MG63 (cell line): Measurements from ENCODE around the gene STOX1. TPM values are rescaled to one million over a fixed set of nuclear protein-coding genes. Genes with fewer than 3 reads are reported as not detected.
"Not testable (repeated sequence)": the region's sequence is repeated elsewhere in the genome, so short reads cannot be mapped to it uniquely, and the experiment has no call there.

Source experiments
- DNase-seq: peaks from one replicate; pipeline ENCODE4 v3.0.0-alpha.2; 2020
- H3K27me3 ChIP-seq: fragments of 250-450 bp; sonication (Bioruptor Pico); 2 replicates; pipeline ENCODE4 v1.5.1; 2020; ENCODE audit warnings: mild to moderate bottlenecking, moderate library complexity
- H3K36me3 ChIP-seq: fragments of 250-450 bp; sonication (Bioruptor Pico); 2 replicates; pipeline ENCODE4 v1.5.1; 2020; ENCODE audit warnings: mild to moderate bottlenecking, moderate library complexity
- H3K4me3 ChIP-seq: fragments of 250-450 bp; sonication (Bioruptor Pico); 2 replicates; pipeline ENCODE4 v1.5.1; 2020; ENCODE audit warnings: mild to moderate bottlenecking, moderate library complexity
- H3K9me3 ChIP-seq: fragments of 250-450 bp; sonication (Bioruptor Pico); 2 replicates; pipeline ENCODE4 v1.5.1; 2020; ENCODE audit warnings: mild to moderate bottlenecking, moderate library complexity
- total RNA-seq: library from RNA; depleted of rRNA; stranded (reverse); fragments of >200 nt; shearing (Covaris generic); gene quantifications from 2 replicates; pipeline ENCODE4 v1.2.3, GENCODE V29; 2014; ENCODE audit warnings: low replicate concordance; rRNA removed

Gene STOX1, protein sequence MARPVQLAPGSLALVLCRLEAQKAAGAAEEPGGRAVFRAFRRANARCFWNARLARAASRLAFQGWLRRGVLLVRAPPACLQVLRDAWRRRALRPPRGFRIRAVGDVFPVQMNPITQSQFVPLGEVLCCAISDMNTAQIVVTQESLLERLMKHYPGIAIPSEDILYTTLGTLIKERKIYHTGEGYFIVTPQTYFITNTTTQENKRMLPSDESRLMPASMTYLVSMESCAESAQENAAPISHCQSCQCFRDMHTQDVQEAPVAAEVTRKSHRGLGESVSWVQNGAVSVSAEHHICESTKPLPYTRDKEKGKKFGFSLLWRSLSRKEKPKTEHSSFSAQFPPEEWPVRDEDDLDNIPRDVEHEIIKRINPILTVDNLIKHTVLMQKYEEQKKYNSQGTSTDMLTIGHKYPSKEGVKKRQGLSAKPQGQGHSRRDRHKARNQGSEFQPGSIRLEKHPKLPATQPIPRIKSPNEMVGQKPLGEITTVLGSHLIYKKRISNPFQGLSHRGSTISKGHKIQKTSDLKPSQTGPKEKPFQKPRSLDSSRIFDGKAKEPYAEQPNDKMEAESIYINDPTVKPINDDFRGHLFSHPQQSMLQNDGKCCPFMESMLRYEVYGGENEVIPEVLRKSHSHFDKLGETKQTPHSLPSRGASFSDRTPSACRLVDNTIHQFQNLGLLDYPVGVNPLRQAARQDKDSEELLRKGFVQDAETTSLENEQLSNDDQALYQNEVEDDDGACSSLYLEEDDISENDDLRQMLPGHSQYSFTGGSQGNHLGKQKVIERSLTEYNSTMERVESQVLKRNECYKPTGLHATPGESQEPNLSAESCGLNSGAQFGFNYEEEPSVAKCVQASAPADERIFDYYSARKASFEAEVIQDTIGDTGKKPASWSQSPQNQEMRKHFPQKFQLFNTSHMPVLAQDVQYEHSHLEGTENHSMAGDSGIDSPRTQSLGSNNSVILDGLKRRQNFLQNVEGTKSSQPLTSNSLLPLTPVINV
- total RNA-seq: 1.8 TPM in 1 of 2 replicates, not detected in the other

DNA sequence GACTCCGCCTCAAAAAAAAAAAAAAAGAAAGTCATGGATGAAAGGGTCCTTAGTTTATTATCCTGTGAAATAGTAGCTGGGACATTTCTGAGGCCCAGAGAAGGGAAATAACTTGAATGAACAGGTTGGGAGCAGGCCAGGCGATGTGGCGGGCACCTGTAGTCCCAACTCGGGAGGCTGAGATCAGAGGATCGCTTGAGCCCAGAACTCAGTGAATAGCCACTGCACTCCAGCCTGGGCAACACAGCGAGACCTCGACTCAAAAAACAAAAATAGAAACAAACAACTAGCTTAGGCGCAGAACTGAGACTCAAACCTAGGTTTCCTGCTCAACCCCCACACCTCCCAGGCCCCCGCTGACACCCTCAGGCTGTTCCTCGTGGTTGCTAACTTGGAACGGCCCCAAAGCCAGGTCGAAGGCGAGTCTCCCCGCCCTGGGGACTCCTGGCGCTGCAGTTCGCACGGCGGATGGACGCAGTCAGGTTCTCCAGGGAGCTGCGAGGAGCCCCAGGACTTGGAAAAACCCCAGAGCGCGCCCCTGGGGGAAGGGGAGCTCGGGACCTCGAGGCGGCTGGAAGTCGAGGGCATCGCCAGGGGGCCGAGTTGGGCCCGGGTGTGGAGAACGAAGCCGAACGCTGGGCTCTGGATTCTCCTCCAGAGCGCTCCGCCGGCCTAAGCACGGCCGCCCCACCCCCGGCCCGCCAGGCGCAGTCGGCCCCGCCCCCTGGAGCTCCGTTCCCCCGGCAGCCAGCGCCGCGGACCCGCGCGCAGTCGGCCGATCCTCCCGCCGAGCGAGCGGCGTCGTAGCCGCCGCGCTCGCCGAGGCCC is at the start of gene STOX1:
Gene STOX1 (plus strand): TSS at position 768 of the 828 bp plus-strand sequence. CDS start 93 bp downstream, outside the sequence.
- Histone ChIP-seq H3K36me3 (no peaks in the 10 kb centered on the region), H3K4me3 (peak within 1 kb of the TSS; percentile 55), H3K9me3 (no peaks in the 10 kb centered on the region), H3K27me3 (peaks cover 25% of the 10 kb centered on the region)
- peak; percentile 55 for DNase-seq

DNA sequence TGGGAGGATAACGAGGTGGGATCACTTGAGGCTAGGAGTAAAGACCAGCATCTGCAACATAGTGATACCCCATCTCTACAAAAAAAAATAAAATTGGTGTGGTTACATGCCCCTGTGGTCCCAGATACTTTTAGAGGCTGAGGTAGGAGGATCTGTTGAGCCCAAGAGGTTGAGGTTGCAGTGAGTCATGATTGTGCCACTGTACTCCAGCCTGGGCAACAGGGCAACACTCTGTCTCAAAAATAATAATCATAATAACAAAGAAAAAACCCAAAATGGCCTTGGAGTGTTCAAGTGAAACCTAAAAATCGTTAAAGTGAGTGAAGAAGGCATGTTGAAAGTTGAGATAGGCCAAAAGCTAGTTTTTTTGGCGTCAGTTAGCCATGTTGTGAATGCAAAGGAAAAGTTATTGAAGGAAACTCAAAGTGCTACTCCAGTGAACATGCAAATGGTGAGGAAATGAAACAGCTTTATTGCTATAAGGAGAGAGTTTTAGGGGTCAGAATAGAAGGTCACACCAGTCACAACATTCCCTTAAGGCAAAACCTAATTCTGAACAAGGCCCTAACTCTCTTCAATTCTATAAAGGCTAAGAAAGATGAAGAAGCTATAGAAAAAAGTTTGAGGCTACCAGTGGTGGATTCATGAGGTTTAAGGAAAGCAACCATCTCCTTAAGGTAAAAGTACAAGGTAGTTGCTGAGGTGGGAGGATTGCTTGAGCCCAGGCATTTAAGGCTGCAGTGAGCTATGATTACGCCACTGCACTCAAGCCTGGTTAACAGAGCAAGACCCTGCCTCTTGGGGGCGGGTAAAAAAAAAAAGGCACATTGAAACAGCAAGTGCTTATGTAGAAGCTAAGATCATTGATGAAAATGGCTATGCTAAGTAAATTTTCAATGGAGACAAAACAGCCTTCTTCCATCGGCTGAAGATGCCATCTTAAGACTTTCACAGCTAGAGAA is 45.4 kb upstream of the STOX1 start:
- H3K9me3 ChIP-seq: no peaks in the 10 kb centered on the region
- H3K27me3 ChIP-seq: no peaks in the 10 kb centered on the region
- no peak for DNase-seq
- no peak overlapping the region for H3K4me3 ChIP-seq
- H3K36me3 ChIP-seq: peaks cover 72% of the 10 kb centered on the region

DNA sequence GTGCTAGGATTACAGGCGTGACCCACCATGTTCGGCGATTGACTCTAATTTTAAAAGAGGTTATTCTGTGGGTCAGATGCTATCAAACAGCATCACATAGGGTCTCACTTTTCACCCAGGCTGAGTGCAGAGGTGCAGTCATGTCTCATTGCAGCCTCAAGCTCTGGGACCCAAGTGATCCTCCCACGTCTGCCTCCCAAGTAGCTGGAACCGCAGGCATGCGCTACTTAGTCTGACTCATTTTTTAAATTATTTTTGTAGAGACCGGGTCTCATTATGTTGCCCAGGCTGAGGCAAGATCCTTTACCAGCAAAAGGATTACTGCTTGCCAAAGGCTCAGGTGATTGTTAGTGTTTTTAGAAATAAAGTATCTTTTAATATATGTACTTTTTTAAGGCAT is 42.9 kb upstream of the STOX1 start:
- Histone ChIP-seq H3K4me3 (no peak overlapping the region), H3K9me3 (no peaks in the 10 kb centered on the region), H3K27me3 (no peaks in the 10 kb centered on the region), H3K36me3 (peaks cover 71% of the 10 kb centered on the region)
- no peak for DNase-seq

DNA sequence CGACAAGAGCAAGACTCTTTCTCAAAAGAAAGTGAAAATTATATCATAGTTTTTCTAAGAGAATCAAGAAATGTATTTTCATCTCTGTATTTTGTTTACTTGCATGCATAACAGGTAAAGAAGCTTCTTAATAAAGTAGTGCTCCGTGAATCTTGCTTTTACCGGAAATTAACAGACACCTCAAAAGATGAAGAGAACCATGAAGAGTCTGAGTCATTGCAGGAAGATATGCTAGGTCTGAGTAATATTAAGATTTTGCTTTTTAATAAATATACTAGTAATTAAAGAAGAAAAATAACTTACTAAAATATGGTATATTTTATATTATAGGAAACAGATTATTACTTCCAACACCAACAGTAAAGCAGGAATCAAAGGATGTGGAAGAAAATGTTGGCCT is 39.5 kb upstream of the STOX1 start:
- peaks cover 69% of the 10 kb centered on the region for H3K36me3 ChIP-seq
- DNase-seq: no peak
- no peaks in the 10 kb centered on the region for H3K27me3 ChIP-seq
- no peaks in the 10 kb centered on the region for H3K9me3 ChIP-seq
- no peak overlapping the region for H3K4me3 ChIP-seq

DNA sequence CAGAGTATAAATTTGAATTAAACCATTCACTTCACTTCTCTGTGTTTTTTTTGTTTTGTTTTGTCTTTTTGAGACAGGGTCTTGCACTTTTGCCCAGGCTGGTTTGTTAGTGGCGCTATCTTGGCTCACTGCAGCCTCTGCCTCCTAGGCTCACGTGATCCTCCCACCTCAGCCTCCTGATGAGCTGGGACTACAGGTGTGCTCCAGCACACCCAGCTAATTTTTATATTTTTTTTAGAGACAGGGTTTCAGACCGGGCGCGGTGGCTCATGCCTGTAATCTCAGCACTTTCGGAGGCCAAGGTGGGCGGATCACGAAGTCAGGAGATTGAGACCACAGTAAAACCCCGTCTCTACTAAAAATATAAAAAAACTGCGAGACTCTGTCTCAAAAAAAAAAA is 36.9 kb upstream of the STOX1 start:
- no peak for DNase-seq
- no peaks in the 10 kb centered on the region for H3K27me3 ChIP-seq
- no peaks in the 10 kb centered on the region for H3K9me3 ChIP-seq
- peaks cover 75% of the 10 kb centered on the region for H3K36me3 ChIP-seq
- no peak overlapping the region for H3K4me3 ChIP-seq

DNA sequence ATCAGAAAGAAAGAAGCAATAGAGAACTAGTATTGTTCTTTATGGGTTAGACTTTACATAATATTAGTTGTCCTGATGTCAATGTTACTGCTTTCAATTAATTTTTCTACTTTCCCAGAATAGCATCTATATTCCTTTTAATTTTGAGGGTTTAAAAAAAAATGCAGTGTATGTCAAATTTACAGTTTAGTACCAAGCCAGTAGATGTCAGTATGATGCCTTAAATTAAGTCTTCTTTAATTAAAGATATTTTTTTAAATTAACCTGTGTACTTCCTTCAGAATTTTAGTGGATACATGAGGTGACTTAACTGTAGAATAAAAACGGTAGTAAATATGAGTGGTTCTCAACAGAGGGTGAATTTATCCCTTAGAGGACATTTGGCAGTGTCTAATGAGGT is 35.2 kb upstream of the STOX1 start:
- no peak for DNase-seq
- H3K9me3 ChIP-seq: no peaks in the 10 kb centered on the region
- H3K36me3 ChIP-seq: peaks cover 69% of the 10 kb centered on the region
- H3K27me3 ChIP-seq: no peaks in the 10 kb centered on the region
- no peak overlapping the region for H3K4me3 ChIP-seq

- Histone ChIP-seq H3K4me3 (no peak overlapping the region), H3K36me3 (peaks cover 47% of the 10 kb centered on the region), H3K9me3 (no peaks in the 10 kb centered on the region), H3K27me3 (no peaks in the 10 kb centered on the region)
- DNase-seq: no peak
These were observed 31.3 kb upstream of the STOX1 start for GRCh38 chr10:68795886-68796532.

DNA sequence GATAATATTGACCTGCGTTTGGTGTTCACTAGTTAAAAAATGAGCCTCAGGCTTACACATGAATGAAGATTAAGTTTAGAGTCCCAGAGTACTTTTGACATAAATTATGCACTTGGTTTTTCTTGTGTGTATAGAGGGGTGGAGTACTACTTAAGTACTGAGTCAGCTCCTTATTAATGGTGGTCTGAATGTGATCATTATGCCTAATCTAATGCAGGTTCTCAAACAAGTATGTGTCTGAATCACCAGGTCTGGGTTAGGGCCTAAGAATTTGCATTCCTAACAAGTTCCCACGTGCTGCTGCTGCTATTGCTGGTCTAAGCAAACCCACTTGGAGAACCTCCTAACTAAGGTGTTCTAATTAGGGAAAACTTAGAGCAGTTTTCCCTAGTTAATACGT is 30.7 kb upstream of the STOX1 start:
- DNase-seq: no peak

DNA sequence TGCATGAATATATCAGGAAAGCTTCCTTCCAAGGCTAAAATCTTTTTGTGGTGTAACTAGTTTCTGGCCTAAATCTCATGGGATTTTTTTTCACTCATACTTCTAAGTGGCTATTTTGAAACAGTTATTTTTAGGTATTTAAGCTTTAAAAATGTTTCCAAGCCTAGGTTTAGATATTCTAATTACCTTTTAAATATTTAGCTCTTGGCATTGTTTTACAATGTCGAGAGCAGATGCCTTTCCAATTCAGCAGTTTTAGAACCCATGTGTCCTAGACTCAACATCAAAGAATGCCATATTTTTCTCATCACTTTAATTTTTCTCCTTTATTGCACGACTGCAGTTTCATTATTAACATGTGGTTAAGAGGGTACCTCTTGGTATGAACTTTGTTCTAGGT is 27.1 kb upstream of the STOX1 start:
- H3K9me3 ChIP-seq: no peaks in the 10 kb centered on the region
- no peak for DNase-seq
- no peak overlapping the region for H3K4me3 ChIP-seq
- H3K36me3 ChIP-seq: peaks cover 22% of the 10 kb centered on the region
- H3K27me3 ChIP-seq: no peaks in the 10 kb centered on the region

More for the DNA sequence above, 30.7 kb upstream of the STOX1 start:
- Histone ChIP-seq H3K9me3 (no peaks in the 10 kb centered on the region), H3K27me3 (no peaks in the 10 kb centered on the region), H3K4me3 (no peak overlapping the region), H3K36me3 (peaks cover 41% of the 10 kb centered on the region)

DNA sequence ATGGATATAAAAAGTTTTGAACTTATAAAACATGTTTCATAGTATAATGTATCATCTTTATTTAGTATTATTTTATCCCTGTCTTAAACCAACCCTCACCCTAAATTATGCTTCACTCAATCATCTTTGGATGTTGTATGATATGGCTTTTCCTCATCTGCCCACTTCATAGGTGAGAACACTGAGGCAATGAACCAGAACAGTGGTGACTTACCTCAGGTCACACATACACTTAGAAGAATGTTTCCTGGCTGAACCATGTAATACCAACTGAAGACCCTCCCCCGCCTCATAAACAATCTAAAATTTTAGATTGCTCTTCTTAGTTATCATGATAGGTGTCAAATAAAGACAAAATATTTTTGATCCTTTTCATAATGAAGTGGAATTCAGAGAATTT is 22.6 kb upstream of the STOX1 start:
- DNase-seq: no peak
- Histone ChIP-seq H3K4me3 (no peak overlapping the region), H3K9me3 (no peaks in the 10 kb centered on the region), H3K27me3 (no peaks in the 10 kb centered on the region), H3K36me3 (no peaks in the 10 kb centered on the region)

DNA sequence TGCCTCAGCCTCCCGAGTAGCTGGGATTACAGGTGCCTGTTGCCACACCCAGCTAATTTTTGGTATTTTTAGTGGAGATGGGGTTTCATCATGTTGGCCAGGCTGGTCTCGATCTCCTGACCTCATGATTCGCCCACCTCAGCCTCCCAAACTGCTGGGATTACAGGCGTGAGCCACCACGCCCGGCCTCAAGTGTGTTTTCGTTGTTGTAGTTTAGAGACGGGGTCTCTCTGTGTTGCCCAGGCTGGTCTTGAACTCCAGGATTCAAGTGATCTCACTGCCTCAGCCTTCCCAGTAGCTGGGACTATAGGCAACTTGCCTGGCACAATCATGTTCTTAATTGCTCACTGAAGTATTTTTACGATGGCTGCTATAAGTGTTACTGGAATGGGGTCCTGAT is 16.5 kb upstream of the STOX1 start:
- DNase-seq, H3K4me3 ChIP-seq: not testable (repeated sequence)

DNA sequence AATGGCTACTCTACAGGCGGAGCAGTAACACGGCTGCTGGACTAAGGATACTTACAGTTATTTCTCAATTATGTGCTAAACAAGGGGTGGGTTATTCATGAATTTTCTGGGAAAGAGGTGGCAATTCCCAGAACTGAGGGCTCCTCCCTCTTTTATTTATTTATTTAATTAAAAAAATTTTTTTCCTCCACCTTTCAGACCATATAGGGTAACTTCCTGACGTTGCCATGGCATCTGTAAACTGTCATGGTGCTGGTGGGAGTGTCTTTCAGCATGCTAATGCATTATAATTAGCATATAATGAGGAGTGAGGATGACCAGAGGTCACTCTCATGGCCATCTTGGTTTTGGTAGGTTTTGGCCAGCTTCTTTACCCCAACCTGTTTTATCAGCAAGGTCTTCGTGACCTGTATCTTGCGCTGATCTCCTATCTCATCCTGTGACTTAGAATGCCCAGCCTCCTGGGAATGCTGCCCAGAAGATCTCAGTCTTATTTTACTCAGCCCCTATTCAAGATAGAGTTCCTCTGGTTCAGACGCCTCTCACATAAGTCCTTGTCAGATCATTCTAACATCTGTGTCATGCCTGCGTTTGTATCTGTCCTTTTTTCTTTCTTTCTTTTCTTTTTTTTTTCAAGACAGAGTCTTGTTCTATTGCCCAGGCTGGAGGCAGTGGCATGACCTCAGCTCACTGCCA is 15.9 kb upstream of the STOX1 start:
- Histone ChIP-seq H3K9me3 (no peaks in the 10 kb centered on the region), H3K36me3 (no peaks in the 10 kb centered on the region), H3K27me3 (no peaks in the 10 kb centered on the region), H3K4me3 (no peak overlapping the region)
- no peak for DNase-seq

More for the DNA sequence above, 16.5 kb upstream of the STOX1 start:
- H3K36me3 ChIP-seq, H3K27me3 ChIP-seq, H3K9me3 ChIP-seq: not testable (repeated sequence)

DNA sequence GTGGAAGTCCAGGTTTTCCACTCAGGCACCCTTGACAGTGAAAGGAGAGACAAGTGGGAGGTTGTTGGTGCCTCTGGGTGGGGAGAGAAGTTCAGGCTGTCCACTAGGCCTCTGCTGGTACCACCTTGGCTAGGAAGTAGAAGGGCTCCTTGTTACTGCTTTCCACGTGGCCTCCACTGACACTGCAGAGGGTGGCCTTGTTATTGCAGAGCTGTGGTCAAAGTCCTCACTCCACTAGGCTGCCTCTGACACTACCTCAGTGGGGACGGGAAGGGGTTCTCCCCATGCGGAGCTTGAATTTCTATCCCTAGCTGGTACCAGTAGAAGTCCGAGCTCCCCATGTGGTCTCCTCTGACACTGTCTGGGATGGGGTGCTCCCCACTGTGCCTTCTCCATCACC is 14.9 kb upstream of the STOX1 start:
- H3K9me3 ChIP-seq: no peaks in the 10 kb centered on the region
- H3K27me3 ChIP-seq: no peaks in the 10 kb centered on the region
- no peaks in the 10 kb centered on the region for H3K36me3 ChIP-seq
- no peak for DNase-seq
- H3K4me3 ChIP-seq: no peak overlapping the region

DNA sequence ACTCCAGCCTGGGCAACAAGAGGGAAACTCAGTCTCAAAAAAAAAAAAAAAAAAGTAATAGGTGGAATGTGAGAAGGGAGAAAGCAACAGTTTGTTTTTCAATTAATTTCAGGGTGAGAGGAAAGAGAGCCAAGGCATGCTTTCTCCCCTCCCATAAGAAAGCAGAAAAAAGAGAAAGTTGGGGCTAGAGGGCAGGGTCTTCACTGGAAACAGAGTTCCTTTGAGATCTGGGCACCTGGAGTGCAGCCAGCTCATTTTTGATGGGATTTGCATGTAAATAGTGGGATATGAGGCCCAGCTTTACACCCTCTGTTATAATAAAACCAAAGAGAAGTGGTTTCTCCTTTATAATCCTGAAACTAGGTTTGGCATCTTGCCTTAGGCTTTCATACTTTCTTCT is 13.8 kb upstream of the STOX1 start:
- H3K9me3 ChIP-seq: no peaks in the 10 kb centered on the region
- no peaks in the 10 kb centered on the region for H3K27me3 ChIP-seq
- H3K36me3 ChIP-seq: no peaks in the 10 kb centered on the region
- DNase-seq: no peak
- no peak overlapping the region for H3K4me3 ChIP-seq
